Measurements from ENCODE around the gene ANKRD1. TPM values are rescaled to one million over a fixed set of nuclear protein-coding genes. Genes with fewer than 3 reads are reported as not detected.

The ANKRD1 gene
- total RNA-seq = 47.5 TPM
- long read RNA-seq, partial matches to known transcripts = 8 of 12 reads
- long read RNA-seq, other reads (novel, unspliced or antisense) = 2 of 12 reads

DNA sequence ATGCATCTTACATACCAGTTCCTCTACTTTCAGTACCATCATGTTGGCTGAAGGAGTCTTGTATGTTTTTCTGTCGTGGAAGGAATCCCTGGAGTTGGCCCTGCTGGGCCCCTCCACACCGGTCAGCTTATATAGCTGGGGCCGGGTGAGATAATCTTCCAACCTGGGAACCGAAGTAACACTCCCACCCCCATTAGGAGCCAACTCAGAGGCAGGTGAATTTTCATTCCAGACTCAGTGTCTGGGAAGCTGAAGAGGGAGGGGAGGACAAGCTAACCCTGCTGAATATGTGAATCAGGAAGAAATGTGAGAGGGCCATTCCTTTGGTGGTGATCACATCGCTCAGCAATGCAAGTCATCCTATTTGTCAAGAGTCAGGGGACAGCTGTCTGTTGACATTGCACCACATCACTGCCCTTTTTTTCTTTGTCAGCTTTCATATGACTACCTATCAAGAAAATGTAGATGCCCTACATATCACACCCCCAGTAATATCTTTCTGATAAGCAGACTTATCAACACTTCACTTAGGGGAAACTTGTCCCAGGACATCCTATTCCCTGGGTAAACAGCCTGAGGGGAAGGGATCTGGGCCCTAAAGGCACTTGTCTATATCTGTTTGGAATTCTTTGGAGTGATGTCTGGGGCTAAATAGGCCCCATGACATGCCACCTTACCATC, at the start of gene ANKRD1:
ANKRD1 (minus strand) TSS at position 102 of the 681 bp plus-strand sequence; CDS start at position 42, 60 bp downstream.
- peak; percentile 64 to 87 for ATAC-seq
- DNase-seq = no peak
- TF ChIP-seq, protein P1, sequence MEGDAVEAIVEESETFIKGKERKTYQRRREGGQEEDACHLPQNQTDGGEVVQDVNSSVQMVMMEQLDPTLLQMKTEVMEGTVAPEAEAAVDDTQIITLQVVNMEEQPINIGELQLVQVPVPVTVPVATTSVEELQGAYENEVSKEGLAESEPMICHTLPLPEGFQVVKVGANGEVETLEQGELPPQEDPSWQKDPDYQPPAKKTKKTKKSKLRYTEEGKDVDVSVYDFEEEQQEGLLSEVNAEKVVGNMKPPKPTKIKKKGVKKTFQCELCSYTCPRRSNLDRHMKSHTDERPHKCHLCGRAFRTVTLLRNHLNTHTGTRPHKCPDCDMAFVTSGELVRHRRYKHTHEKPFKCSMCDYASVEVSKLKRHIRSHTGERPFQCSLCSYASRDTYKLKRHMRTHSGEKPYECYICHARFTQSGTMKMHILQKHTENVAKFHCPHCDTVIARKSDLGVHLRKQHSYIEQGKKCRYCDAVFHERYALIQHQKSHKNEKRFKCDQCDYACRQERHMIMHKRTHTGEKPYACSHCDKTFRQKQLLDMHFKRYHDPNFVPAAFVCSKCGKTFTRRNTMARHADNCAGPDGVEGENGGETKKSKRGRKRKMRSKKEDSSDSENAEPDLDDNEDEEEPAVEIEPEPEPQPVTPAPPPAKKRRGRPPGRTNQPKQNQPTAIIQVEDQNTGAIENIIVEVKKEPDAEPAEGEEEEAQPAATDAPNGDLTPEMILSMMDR (IDR thresholded peaks at IDR 0.05) = no peak
- Histone ChIP-seq H3K36me3 (no peaks in the 10 kb centered on the region), H3K4me1 (no peaks in the 10 kb centered on the region), H3K27ac (peak within 1 kb of the TSS; percentile 15), H3K9me3 (no peaks in the 10 kb centered on the region), H3K27me3 (ENCODE audit: low read depth) (peaks cover 5% of the 10 kb centered on the region), H3K4me3 (no peak within 1 kb of the TSS)
- intact Hi-C loops (cut with DNase I) = no loop called here

DNA sequence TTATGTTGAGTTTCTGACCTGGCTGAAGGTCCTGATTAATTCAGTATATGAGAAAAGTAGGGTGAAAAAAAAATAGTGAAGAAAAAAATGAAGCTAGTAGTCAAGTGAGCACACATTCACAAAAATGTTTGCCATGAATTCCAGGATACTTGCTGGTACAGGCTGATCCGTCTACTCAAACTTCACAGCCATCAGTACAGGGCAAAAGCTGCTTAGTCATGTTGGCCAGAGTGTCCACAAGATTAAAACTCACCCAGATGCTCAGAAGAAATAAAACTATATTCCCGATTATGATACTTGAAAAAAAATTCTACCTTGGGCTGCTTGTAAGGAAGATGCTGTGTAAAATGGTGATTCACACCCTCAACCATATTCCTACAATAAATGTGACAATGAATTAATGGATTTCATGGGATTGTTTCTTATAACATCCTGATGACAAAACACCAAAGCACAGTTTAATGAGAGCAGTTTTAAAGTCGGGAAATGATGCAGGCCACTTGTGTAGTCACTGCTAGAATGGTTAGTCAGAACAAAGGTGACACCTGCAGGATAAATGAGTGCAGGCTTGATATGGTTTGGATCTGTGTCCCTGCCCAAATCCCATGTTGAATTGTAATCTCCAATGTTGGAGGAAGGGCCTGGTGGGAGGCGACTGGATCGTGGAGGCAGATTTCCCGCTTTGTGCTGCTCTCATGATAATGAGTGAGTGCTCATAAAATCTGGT, 49.2 kb upstream of the ANKRD1 start:
- no peaks in the 10 kb centered on the region for H3K27me3 ChIP-seq (ENCODE audit: low read depth)
- no peak for DNase-seq
- H3K9me3 ChIP-seq = no peaks in the 10 kb centered on the region
- H3K4me3 ChIP-seq = no peak overlapping the region
- intact Hi-C loops (cut with DNase I) = no loop called here
- peak in 1 of 2 donors; percentile 51 for ATAC-seq
- peaks cover 5% of the 10 kb centered on the region for H3K4me1 ChIP-seq
- TF ChIP-seq, protein P1 (IDR thresholded peaks at IDR 0.05) = no peak
- H3K36me3 ChIP-seq = no peaks in the 10 kb centered on the region
- H3K27ac ChIP-seq = no peak overlapping the region

DNA sequence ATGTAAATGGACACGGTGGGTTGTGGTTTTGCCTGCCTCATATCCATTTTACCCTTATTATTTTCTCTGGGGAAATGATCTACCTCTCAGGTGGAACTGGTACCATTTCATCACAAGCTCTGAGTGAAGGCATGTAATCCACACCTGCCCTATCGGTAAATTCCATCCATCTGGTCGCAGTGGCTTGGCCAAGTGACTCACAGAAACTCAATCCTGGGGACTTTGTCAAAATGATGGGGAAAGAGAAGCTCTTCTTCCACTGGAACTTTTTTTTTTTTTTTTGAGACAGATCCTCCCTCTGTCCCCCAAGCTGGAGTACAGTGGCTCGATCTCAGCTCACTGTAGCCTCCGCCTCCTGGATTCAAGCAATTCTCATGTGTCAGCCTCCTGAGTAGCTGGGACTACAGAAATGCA, 48.2 kb upstream of the ANKRD1 start:
- H3K9me3 ChIP-seq = no peaks in the 10 kb centered on the region
- H3K27me3 ChIP-seq (ENCODE audit: low read depth) = no peaks in the 10 kb centered on the region
- intact Hi-C loops (cut with DNase I) = no loop called here
- TF ChIP-seq, protein P1 (IDR thresholded peaks at IDR 0.05) = no peak
- DNase-seq (no peak), ATAC-seq (no peak)
- H3K4me1 ChIP-seq = peaks cover 14% of the 10 kb centered on the region
- no peak overlapping the region for H3K4me3 ChIP-seq
- H3K36me3 ChIP-seq = no peaks in the 10 kb centered on the region
- H3K27ac ChIP-seq = no peak overlapping the region

DNA sequence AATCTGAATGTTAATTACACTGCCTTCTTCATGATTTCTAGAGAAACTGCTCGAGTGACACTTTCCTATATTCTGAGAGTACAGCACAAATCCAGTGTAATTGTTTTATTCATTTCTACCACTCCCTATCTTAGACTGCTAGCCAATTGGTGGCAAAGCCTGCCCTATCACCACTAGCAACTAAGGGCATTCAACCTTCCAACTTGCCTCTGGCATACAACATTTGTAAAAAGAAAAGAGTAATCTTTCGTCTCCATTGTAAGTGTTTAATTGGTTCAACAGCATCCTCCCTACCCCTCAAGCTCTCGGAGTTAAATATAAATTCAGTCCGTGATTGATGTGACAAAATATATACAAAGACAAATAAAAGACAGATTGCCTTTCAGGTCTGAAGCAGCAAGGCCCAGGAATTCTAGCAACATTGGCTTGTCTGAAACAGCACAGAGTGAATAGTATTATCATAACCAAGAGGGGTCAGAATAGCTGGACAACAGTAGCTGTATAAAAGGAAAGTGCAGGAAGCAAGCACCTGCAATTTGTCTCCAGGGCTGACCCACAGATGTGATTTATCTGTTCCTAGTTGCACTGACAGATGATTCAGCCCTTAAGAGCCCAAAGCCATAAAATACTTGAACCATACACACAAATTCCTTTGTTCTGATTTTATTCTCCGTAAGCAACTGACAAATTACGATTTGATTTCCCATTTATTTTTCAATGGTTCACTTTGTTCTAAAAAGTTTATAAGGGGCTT, 47.6 kb upstream of the ANKRD1 start:
- TF ChIP-seq, protein P1 (IDR thresholded peaks at IDR 0.05) = no peak
- no peaks in the 10 kb centered on the region for H3K9me3 ChIP-seq
- no peak overlapping the region for H3K27ac ChIP-seq
- DNase-seq = no peak
- intact Hi-C loops (cut with DNase I) = no loop called here
- peaks cover 14% of the 10 kb centered on the region for H3K4me1 ChIP-seq
- no peak overlapping the region for H3K4me3 ChIP-seq
- no peak for ATAC-seq
- H3K36me3 ChIP-seq = no peaks in the 10 kb centered on the region
- no peaks in the 10 kb centered on the region for H3K27me3 ChIP-seq (ENCODE audit: low read depth)

DNA sequence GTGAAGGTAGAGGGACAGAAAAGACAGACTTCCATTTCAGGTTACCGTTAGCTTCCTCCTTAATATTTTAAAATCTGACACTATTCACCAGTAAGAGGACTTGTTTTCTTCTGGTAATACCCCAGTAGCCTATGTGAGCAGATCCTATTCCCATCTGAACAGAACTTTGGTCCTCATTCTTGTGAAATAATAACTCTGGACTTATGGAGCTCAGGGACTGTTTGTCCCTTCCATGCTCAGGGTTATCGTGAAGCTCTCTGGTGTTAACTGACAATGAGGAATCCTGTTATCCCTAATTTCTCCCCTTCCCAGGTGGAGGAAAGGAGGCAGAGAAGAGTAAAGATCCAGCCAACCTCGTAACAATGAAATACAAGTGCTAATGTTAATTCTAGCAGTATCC, 47.0 kb upstream of the ANKRD1 start:
- intact Hi-C loops (cut with DNase I) = no loop called here
- Histone ChIP-seq H3K36me3 (no peaks in the 10 kb centered on the region), H3K9me3 (no peaks in the 10 kb centered on the region), H3K27ac (no peak overlapping the region), H3K4me1 (peaks cover 14% of the 10 kb centered on the region), H3K27me3 (ENCODE audit: low read depth) (no peaks in the 10 kb centered on the region), H3K4me3 (no peak overlapping the region)
- TF ChIP-seq, protein P1 (IDR thresholded peaks at IDR 0.05) = no peak
- DNase-seq (no peak), ATAC-seq (no peak)

Measured in lower lobe of right lung (tissue), 2 donors.